Motor neuron (in vitro differentiated cells): ENCODE measurements around the gene DMAC2. TPM values are rescaled to one million over a fixed set of nuclear protein-coding genes. Genes with fewer than 3 reads are reported as not detected.

Source experiments
- ATAC-seq, 8 experiments: fragments of 200-7000 bp; cut with Tn5 transposase; replicated peaks in 6 of 8; 2 replicates each; pipeline ENCODE4 v1.8.0; 2021; ENCODE audit warnings: mild to moderate bottlenecking in 8 of 8, moderate library complexity in 8 of 8
- H3K27ac ChIP-seq, 2 donors: fragments of 250-450 bp; sonication (Bioruptor Pico); 2 replicates each; pipeline ENCODE4 v1.9.0; 2021; ENCODE audit warnings: antibody characterized with exemption in 2 of 2, mild to moderate bottlenecking in 2 of 2, moderate library complexity in 1 of 2
- H3K4me1 ChIP-seq, 2 donors: fragments of 250-450 bp; sonication (Bioruptor Pico); replicated peaks in 1 of 2; 2 replicates each; pipeline ENCODE4 v1.6.1; 2021; ENCODE audit warnings: antibody characterized with exemption in 2 of 2, mild to moderate bottlenecking in 2 of 2, moderate library complexity in 1 of 2
- H3K4me3 ChIP-seq, 5 donors: fragments of 250-450 bp; sonication (Bioruptor Pico); 2 replicates each; pipeline ENCODE4 v1.9.0; 2021; ENCODE audit warnings: antibody characterized with exemption in 5 of 5, mild to moderate bottlenecking in 5 of 5, moderate library complexity in 4 of 5
- WGBS, 10 experiments: fragments of 450-650 bp; shearing (Covaris generic); methylation state at CpG; one replicate each; pipeline ENCODE4 v1.0.0; 2022; 5-methylcytosine and 5-hydroxymethylcytosine counted together
- in situ Hi-C, 9 experiments: fragments of 400-800 bp; cut with MboI; loops; one replicate each; pipeline ENCODE4 v1.15.0; 2021; ENCODE audit warnings: low sequenced_read_pairs in 9 of 9, low pct_unique_long_range_greater_than_20kb in 2 of 9; ENCODE audit not compliant: unreplicated experiment in 9 of 9
- total RNA-seq, 8 experiments: library from RNA; unstranded; fragments of 300-600 nt; gene quantifications; 2 replicates each; pipeline versions ENCODE4 v1.2.3 to v1.2.4, GENCODE V29; 2022

DMAC2 gene
- total RNA-seq, 8 experiments from 2014 or later = 26.5 to 47.4 (median 33.7) TPM

- in situ Hi-C loops = loop anchor here in 1 of 9 experiments (25.0 kb wide), 1 partner anchor 137 kb away; no protein-coding TSS in a partner anchor
- Histone ChIP-seq H3K4me3 (no peak overlapping the region), H3K27ac (no peak overlapping the region), H3K4me1 (peaks cover 19 to 23% of the 10 kb centered on the region in 2 donors)
- WGBS, 10 experiments = 100% methylated on average over 1 to 4 of the region's 28 CpGs; no CpG with 5 or more reads in 7 of the 10 experiments
- no peak for ATAC-seq
These were observed 14.3 kb downstream of the DMAC2 start for GRCh38 chr19:41425174-41426115.

GRCh38 chr19:41424335-41425173, 15.2 kb downstream of the DMAC2 start:
- WGBS, 10 experiments = 90 to 100% (median 95%) methylated on average over 1 to 5 of the region's 21 CpGs; no CpG with 5 or more reads in 4 of the 10 experiments
- Histone ChIP-seq H3K4me1 (peaks cover 19 to 23% of the 10 kb centered on the region in 2 donors), H3K27ac (no peak overlapping the region), H3K4me3 (no peak overlapping the region)
- in situ Hi-C loops = loop anchor here in 1 of 9 experiments (25.0 kb wide), 1 partner anchor 138 kb away; no protein-coding TSS in a partner anchor
- no peak for ATAC-seq

DNA sequence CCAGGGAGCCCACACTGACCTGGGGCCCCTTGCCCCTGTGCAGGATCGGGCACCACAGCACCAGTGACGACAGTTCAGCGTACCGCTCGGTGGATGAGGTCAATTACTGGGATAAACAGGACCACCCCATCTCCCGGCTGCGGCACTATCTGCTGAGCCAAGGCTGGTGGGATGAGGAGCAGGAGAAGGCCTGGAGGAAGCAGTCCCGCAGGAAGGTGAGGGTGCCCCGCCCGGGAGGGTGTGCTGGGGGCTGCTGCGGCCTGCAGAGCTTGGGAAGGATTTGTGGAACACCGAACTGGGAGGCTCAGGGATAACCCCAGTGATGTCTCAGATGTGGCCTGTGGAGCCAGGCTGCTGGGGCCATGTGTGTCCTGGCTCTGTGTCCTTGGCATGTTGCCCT, 16.8 kb downstream of the DMAC2 start:
- WGBS, 10 experiments = no CpG with 5 or more reads among the region's 12 CpGs
- Histone ChIP-seq H3K4me1 (peaks cover 10 to 15% of the 10 kb centered on the region in 2 donors), H3K4me3 (no peak overlapping the region), H3K27ac (no peak overlapping the region)
- in situ Hi-C loops = no loop called here
- ATAC-seq = no peak

DNA sequence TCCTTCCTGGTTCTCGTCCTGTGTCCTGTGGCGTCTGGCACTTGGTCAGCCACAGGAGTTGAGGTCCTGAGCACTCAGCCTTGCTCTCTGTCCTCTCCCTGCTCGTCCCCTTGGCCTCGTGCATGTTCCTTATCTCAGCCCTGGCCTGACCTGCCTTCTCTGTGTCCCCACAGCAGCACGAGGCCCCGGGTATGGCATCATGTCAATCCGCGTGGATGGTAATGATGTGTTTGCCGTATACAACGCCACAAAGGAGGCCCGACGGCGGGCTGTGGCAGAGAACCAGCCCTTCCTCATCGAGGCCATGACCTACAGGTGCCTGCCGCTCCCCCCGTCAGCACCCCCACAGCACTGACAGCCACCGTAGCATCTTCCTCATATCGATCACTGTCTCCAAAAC, 17.3 kb downstream of the DMAC2 start:
- Histone ChIP-seq H3K4me3 (no peak overlapping the region), H3K4me1 (peaks cover 6 to 10% of the 10 kb centered on the region in 2 donors), H3K27ac (no peak overlapping the region)
- in situ Hi-C loops = no loop called here
- WGBS, 10 experiments = 88 to 100% (median 95%) methylated on average over 2 to 11 of the region's 18 CpGs; no CpG with 5 or more reads in 6 of the 10 experiments
- no peak for ATAC-seq

- H3K27ac ChIP-seq = no peak overlapping the region
- ATAC-seq = no peak
- 88 to 100% (median 94%) methylated on average over 2 to 6 of the region's 20 CpGs; no CpG with 5 or more reads in 6 of the 10 experiments for WGBS, 10 experiments
- in situ Hi-C loops = no loop called here
- no peak overlapping the region for H3K4me3 ChIP-seq
- peaks cover 3 to 7% of the 10 kb centered on the region in 2 donors for H3K4me1 ChIP-seq
These were observed 17.7 kb downstream of the DMAC2 start for GRCh38 chr19:41421973-41422372.

DNA sequence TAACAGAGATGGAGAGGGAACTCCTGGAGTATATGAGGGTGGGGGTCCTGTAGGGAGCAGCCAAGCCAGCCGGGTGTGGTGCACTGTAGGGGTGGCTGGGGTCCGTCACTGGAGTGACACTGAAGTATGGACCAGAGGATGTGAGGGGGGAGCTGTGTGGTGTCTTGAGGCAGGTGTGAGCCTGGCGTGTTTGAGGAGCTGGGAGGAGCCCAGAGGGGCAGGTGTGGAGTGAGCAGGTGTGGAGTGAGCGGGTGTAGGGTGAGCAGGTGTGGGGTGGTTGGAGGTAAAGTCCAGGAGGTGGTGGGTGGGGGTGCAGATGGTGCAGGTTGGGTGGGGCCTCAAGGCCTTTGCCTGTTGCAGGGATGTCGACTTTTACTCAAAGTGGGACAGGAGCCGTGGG, 18.4 kb downstream of the DMAC2 start:
- 83% methylated on average over 4 of the region's 6 CpGs; no CpG with 5 or more reads in 9 of the 10 experiments for WGBS, 10 experiments
- peak in 3 of 8 experiments; percentile 5 to 21 (median 11) for ATAC-seq
- in situ Hi-C loops = no loop called here
- no peak overlapping the region for H3K27ac ChIP-seq
- no peak overlapping the region for H3K4me3 ChIP-seq
- H3K4me1 ChIP-seq = peaks cover 0 to under 1% of the 10 kb centered on the region in 2 donors

- no peaks in the 10 kb centered on the region for H3K4me1 ChIP-seq
- H3K27ac ChIP-seq = no peak overlapping the region
- no peak for ATAC-seq
- in situ Hi-C loops = no loop called here
- H3K4me3 ChIP-seq = no peak overlapping the region
- 53 to 93% (median 82%) methylated on average over 3 to 5 of the region's 8 CpGs; no CpG with 5 or more reads in 4 of the 10 experiments for WGBS, 10 experiments
These were observed 19.4 kb downstream of the DMAC2 start for GRCh38 chr19:41420101-41420880.

DNA sequence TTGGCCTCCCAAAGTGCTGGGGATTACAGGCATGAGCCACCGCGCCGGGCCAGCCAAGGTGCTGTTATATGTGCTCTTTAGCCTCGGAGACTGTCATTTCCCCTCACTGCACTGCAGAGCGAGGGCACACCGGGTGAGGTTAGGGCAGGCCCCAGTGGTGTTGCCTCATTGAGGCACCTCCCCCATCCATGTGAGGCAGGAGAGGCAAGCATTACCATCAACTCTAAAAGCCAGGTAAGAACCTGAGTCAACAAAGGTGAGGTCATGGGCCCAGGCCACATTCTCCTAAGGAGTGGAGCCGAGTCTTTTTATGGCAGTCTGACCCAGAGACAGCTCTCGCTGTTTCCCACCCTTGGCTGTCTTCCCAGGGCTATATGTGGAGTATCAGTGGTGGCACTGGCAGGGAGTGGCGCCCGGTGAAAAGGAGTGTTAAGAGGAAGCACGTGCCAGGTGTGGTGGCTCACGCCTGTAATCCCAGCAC, 23.5 kb downstream of the DMAC2 start:
- WGBS, 10 experiments = 94 to 100% (median 100%) methylated on average over 1 to 6 of the region's 12 CpGs; no CpG with 5 or more reads in 5 of the 10 experiments
- no peak overlapping the region for H3K27ac ChIP-seq
- no peaks in the 10 kb centered on the region for H3K4me1 ChIP-seq
- in situ Hi-C loops = no loop called here
- ATAC-seq = no peak
- H3K4me3 ChIP-seq = no peak overlapping the region

- no peaks in the 10 kb centered on the region for H3K4me1 ChIP-seq
- H3K27ac ChIP-seq = no peak overlapping the region
- 60 to 100% (median 100%) methylated on average over 1 to 5 of the region's 9 CpGs; no CpG with 5 or more reads in 6 of the 10 experiments for whole genome bisulfite sequencing, 10 experiments
- H3K4me3 ChIP-seq = no peak overlapping the region
- in situ Hi-C loops = no loop called here
- no peak for ATAC-seq
These were observed 24.5 kb downstream of the DMAC2 start for GRCh38 chr19:41415154-41415571.

DNA sequence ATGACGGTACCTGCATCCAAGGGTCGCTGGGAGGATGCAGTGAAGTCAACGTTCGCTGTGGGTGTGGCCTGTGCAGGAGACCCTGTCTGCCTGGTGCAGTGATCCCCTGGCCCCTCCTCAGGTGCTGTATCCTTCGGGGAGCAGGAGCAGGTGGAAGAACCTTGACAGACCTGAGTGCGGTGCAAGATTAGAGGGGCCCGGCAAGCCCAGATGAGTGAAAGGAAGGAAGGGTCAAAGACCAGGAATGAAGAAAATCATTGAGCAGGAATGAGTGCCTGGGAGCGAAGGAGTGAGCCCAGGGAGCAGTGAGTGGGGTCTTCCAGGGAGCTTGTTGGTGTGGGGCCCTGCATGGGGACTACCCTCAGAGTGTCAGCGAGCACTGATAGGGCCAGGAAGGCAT, 25.3 kb downstream of the DMAC2 start:
- Histone ChIP-seq H3K27ac (no peak overlapping the region), H3K4me1 (no peaks in the 10 kb centered on the region), H3K4me3 (no peak overlapping the region)
- no peak for ATAC-seq
- WGBS, 10 experiments = 60 to 100% (median 87%) methylated on average over 1 to 7 of the region's 9 CpGs; no CpG with 5 or more reads in 3 of the 10 experiments
- in situ Hi-C loops = no loop called here

DNA sequence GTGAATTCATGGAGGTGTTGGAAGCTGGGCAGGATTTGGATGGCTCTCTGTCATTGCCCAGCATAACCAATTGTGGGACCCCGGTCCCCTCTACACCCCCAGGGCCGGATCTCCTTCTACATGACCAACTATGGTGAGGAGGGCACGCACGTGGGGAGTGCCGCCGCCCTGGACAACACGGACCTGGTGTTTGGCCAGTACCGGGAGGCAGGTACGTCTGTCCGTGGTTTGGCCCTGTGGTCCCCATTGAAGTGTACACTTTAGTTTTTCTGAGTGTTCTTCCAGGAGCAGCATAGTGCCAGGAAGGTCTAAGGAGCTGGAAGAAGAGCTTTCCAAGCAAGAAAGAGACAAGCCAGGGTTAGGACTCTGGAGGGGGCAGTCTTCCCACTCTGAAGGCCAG, 25.8 kb downstream of the DMAC2 start:
- Histone ChIP-seq H3K27ac (no peak overlapping the region), H3K4me1 (no peaks in the 10 kb centered on the region), H3K4me3 (no peak overlapping the region)
- ATAC-seq = no peak
- 73 to 100% (median 100%) methylated on average over 5 to 8 of the region's 10 CpGs; no CpG with 5 or more reads in 7 of the 10 experiments for WGBS, 10 experiments
- in situ Hi-C loops = no loop called here

DNA sequence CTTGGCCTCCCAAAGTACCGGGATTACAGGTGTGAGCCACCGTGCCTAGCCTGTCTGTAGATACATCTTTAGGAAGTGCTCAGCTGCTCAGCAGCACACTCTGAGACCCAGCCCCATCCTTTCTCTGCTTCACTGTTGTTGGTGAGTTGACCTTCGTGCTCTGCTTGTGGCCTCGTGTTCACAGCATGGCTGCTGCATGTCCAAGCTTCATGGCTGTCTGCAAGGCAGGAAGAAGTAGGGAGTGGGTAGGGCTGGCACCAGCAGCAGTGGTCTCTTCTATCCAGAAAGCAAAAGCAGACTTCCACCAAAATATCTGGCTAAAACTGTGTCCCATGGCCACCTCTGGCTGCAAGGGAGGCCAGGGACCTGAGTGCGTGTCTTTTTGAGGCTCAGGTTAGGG, 26.8 kb downstream of the DMAC2 start:
- WGBS, 10 experiments = 95 to 100% (median 100%) methylated on average over 1 to 3 of the region's 5 CpGs; no CpG with 5 or more reads in 6 of the 10 experiments
- no peak for ATAC-seq

More for the DNA sequence above, 26.8 kb downstream of the DMAC2 start:
- H3K4me1 ChIP-seq = no peaks in the 10 kb centered on the region
- no peak overlapping the region for H3K4me3 ChIP-seq
- no peak overlapping the region for H3K27ac ChIP-seq
- in situ Hi-C loops = no loop called here
